NB4 (cell line): ENCODE measurements around the gene LRBA.

Experiments used
- DNase-seq: peaks from one replicate; pipeline ENCODE4 v3.0.0; 2010; ENCODE audit warnings: low read depth
- H3K4me3 ChIP-seq: one replicate; pipeline ENCODE4 v1.5.1; 2011; ENCODE audit warnings: mild to moderate bottlenecking, low read depth, low read length, moderate library complexity
- MYC ChIP-seq: IDR thresholded peaks from 2 replicates; pipeline ENCODE4 v1.6.1; 2011; ENCODE audit warnings: low read depth, low read length
- POLR2A ChIP-seq: IDR thresholded peaks from 2 replicates; pipeline ENCODE4 v1.6.1; 2011; ENCODE audit warnings: mild to moderate bottlenecking; ENCODE audit not compliant: insufficient read length; ENCODE audit errors: extremely low read depth
- TF ChIP-seq, protein P1 (sequence below): IDR thresholded peaks from 2 replicates; pipeline ENCODE4 v1.6.1; 2011; ENCODE audit warnings: low read depth, low read length
- TF ChIP-seq, protein P2 (sequence below): IDR thresholded peaks from one replicate; pipeline ENCODE4 v1.5.1; 2012; ENCODE audit warnings: low read depth, low read length

LRBA gene

DNA sequence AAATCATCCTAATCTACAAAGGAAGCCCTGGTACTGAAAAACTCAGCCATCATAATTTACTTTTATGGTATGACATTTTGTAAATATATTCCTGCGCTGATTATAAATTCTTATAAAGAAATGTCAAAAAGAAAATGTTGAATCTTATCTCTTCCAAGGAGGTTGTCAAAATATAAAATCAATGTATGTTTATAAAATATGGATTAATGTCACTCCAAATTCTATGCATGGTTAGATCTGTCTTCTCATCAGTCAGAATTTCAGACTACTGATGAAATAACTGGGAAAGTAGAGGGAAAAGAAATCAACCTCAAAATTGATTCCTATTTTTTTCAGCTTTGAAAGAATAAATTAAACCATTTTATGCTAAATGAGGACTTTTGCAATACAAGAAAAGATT, 553.1 kb downstream of the LRBA start:
- H3K4me3 ChIP-seq = no peak overlapping the region
- DNase-seq = no peak
- TF ChIP-seq, protein P1, sequence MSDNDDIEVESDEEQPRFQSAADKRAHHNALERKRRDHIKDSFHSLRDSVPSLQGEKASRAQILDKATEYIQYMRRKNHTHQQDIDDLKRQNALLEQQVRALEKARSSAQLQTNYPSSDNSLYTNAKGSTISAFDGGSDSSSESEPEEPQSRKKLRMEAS = no peak
- no peak for TF ChIP-seq MYC
- TF ChIP-seq, protein P2, sequence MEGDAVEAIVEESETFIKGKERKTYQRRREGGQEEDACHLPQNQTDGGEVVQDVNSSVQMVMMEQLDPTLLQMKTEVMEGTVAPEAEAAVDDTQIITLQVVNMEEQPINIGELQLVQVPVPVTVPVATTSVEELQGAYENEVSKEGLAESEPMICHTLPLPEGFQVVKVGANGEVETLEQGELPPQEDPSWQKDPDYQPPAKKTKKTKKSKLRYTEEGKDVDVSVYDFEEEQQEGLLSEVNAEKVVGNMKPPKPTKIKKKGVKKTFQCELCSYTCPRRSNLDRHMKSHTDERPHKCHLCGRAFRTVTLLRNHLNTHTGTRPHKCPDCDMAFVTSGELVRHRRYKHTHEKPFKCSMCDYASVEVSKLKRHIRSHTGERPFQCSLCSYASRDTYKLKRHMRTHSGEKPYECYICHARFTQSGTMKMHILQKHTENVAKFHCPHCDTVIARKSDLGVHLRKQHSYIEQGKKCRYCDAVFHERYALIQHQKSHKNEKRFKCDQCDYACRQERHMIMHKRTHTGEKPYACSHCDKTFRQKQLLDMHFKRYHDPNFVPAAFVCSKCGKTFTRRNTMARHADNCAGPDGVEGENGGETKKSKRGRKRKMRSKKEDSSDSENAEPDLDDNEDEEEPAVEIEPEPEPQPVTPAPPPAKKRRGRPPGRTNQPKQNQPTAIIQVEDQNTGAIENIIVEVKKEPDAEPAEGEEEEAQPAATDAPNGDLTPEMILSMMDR = no peak
- no peak for TF ChIP-seq POLR2A

DNA sequence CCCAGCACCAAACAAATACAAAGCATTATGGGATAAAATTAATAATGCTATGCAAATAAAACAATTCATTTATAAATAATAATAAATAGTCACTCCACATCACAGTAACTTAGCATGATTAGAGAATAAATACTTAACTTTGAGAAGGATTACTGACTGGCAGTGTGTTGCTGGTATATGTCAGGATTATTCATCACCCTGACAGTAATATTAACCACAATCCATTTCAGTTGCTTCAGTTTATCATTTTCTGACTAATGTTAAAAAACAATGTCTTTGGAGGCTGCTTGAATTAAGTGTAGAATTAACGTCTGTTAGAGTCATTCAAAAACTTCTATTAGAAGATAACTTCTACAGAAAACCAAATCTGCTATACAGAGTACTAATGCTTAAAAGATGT, 557.3 kb downstream of the LRBA start:
- H3K4me3 ChIP-seq = no peak overlapping the region
- TF ChIP-seq, protein P1 = no peak
- TF ChIP-seq, protein P2 = no peak
- TF ChIP-seq MYC (no peak), POLR2A (no peak)
- DNase-seq = no peak

DNA sequence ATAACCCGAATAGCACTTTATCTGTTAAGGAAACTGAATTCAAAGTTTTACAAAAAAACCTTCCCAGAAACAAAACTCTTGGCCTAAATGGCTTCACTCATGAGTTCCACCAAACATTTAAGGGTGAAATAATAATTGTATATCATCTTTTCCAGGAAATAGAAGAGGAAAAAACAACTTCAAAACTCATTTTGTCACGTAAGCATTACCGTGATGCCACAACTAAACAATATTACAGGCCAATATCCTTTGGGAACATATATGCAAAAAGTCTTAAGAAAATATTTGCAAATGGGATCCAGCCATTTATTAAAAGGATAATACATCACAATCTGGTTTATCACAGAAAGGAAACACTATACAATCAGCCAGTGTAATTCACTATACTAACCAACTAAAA, 563.2 kb downstream of the LRBA start:
- TF ChIP-seq, protein P1 = no peak
- TF ChIP-seq POLR2A = no peak
- TF ChIP-seq, protein P2 = no peak
- no peak for TF ChIP-seq MYC
- H3K4me3 ChIP-seq = no peak overlapping the region
- no peak for DNase-seq

DNA sequence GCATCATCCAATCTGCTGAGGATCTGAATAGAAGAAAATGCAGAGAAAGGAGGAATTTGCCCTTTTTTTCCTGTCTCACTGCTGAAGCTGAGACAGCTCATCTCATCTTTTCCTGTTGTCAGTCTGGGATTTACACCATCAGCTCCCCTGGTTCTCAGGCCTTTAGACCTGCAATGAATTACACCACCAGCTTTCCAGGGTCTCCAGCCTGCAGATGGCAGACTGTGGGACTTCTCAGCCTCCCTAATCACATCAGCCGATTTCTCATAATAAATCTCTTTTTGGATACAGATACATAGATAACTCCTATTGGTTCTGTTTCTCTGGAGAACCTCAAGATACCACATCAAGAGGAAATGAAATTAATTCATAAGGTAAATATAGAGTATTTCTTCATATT, 567.7 kb downstream of the LRBA start:
- no peak for TF ChIP-seq POLR2A
- TF ChIP-seq, protein P2 = no peak
- TF ChIP-seq MYC = no peak
- TF ChIP-seq, protein P1 = no peak
- no peak overlapping the region for H3K4me3 ChIP-seq
- DNase-seq = no peak

DNA sequence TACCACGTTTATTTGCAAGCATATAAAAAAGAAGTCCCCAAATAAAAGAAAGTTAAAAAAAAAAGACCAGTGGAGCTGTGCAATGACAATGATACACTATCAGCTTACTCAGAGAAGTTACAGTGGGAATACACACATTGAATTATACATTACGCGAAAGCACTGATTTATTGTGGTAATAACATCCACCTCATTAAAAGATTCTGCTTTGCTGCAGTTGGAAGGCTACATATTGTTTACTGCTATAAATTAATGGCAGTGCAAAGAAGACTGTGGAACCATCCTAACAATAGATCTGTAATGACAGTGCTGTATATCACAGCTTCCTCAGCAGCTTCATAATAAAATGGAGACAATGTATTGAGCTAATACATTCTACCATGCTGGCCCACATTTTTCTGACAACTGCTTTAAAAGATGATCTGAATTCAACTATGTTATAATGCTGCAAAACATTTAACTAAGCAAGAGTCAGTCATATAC, 575.6 kb downstream of the LRBA start:
- DNase-seq = no peak
- TF ChIP-seq MYC = no peak
- no peak for TF ChIP-seq POLR2A
- TF ChIP-seq, protein P2 = no peak
- TF ChIP-seq, protein P1 = no peak
- H3K4me3 ChIP-seq = no peak overlapping the region
